Neuronal stem cell (in vitro differentiated cells): ENCODE results near the gene DNASE1L3.

ENCODE experiments used
- DNase-seq: peaks from one replicate; pipeline ENCODE4 v3.0.0-alpha.2; 2013; ENCODE audit warnings: low spot score
- H2AFZ ChIP-seq: one replicate; pipeline ENCODE4 v1.6.1; 2013; ENCODE audit warnings: mild to moderate bottlenecking, low read length, inconsistent platforms
- H2AK5ac ChIP-seq: 2 replicates; pipeline ENCODE4 v1.6.1; 2013; ENCODE audit warnings: low read depth, mild to moderate bottlenecking, inconsistent platforms, low read length, moderate library complexity, mixed read lengths
- H2BK120ac ChIP-seq: 2 replicates; pipeline ENCODE4 v1.6.1; 2013; ENCODE audit warnings: low read depth, mild to moderate bottlenecking, inconsistent platforms, low read length, moderate library complexity, mixed read lengths
- H2BK12ac ChIP-seq: one replicate; pipeline ENCODE4 v1.6.1; 2013; ENCODE audit warnings: low read length, inconsistent platforms
- H2BK15ac ChIP-seq: 2 replicates; pipeline ENCODE4 v1.6.1; 2013; ENCODE audit warnings: mild to moderate bottlenecking, low read length, inconsistent platforms, mixed read lengths
- H2BK5ac ChIP-seq: one replicate; pipeline ENCODE4 v1.6.1; 2013; ENCODE audit warnings: inconsistent platforms, mild to moderate bottlenecking, low read length, moderate library complexity
- H3K14ac ChIP-seq: one replicate; pipeline ENCODE4 v1.6.1; 2013; ENCODE audit warnings: low read length, inconsistent platforms
- H3K18ac ChIP-seq: 2 replicates; pipeline ENCODE4 v1.6.1; 2013; ENCODE audit warnings: low read length, inconsistent platforms
- H3K23ac ChIP-seq: 2 replicates; pipeline ENCODE4 v1.6.1; 2013; ENCODE audit warnings: low read depth, mild to moderate bottlenecking, mixed read lengths, low read length, inconsistent platforms; ENCODE audit not compliant: poor library complexity
- H3K27ac ChIP-seq: replicated peaks from 3 replicates; pipeline ENCODE4 v1.5.1; 2013; ENCODE audit warnings: low read length, inconsistent platforms
- H3K27me3 ChIP-seq, 3 experiments: 2 replicates each; pipeline ENCODE4 v1.6.1; 2013; ENCODE audit warnings: low read length in 3 of 3, mild to moderate bottlenecking in 2 of 3, inconsistent platforms in 1 of 3, low read depth in 1 of 3, mixed read lengths in 1 of 3, moderate library complexity in 1 of 3; ENCODE audit not compliant: control insufficient read depth in 3 of 3, insufficient read depth in 3 of 3
- H3K36me3 ChIP-seq, 2 donors: replicated peaks in 1 of 2; 2 replicates each; pipeline ENCODE4 v1.6.1; 2013; ENCODE audit warnings: low read length in 2 of 2; ENCODE audit not compliant: control insufficient read depth in 2 of 2, insufficient read depth in 2 of 2
- H3K4ac ChIP-seq: 2 replicates; pipeline ENCODE4 v1.6.1; 2013; ENCODE audit warnings: inconsistent platforms, mild to moderate bottlenecking, low read length, moderate library complexity
- H3K4me1 ChIP-seq, 2 donors: 1 replicate in 1 of 2; 2 replicates in 1 of 2; pipeline ENCODE4 v1.6.1; 2013; ENCODE audit warnings: low read length in 2 of 2, low read depth in 1 of 2; ENCODE audit not compliant: control insufficient read depth in 2 of 2, insufficient read depth in 1 of 2
- H3K4me2 ChIP-seq: one replicate; pipeline ENCODE4 v1.6.1; 2013; ENCODE audit warnings: mild to moderate bottlenecking, low read length, inconsistent platforms; ENCODE audit not compliant: insufficient read depth, poor library complexity, severe bottlenecking
- H3K4me3 ChIP-seq, 2 donors: 2 replicates each; pipeline ENCODE4 v1.5.1; 2013; ENCODE audit warnings: low read length in 2 of 2, mild to moderate bottlenecking in 2 of 2, inconsistent platforms in 1 of 2, moderate library complexity in 1 of 2
- H3K79me1 ChIP-seq: one replicate; pipeline ENCODE4 v1.6.1; 2013; ENCODE audit warnings: low read depth, mild to moderate bottlenecking, inconsistent platforms, low read length, moderate library complexity
- H3K9ac ChIP-seq: one replicate; pipeline ENCODE4 v1.6.1; 2013; ENCODE audit warnings: mild to moderate bottlenecking, low read depth, low read length, inconsistent platforms; ENCODE audit not compliant: poor library complexity
- H3K9me3 ChIP-seq, 2 donors: replicated peaks in 1 of 2; 2 replicates each; pipeline versions ENCODE3 to v1.6.1; 2013; ENCODE audit warnings: low read length in 2 of 2, mild to moderate bottlenecking in 2 of 2, inconsistent platforms in 1 of 2, low read depth in 1 of 2, mixed read lengths in 1 of 2, moderate library complexity in 1 of 2; ENCODE audit not compliant: control insufficient read depth in 2 of 2, insufficient read depth in 1 of 2
- H4K8ac ChIP-seq: one replicate; pipeline ENCODE4 v1.6.1; 2013; ENCODE audit warnings: low read depth, mild to moderate bottlenecking, inconsistent platforms, low read length, moderate library complexity
- H4K91ac ChIP-seq: one replicate; pipeline ENCODE4 v1.6.1; 2013; ENCODE audit warnings: low read length, low read depth, mild to moderate bottlenecking, inconsistent platforms; ENCODE audit not compliant: poor library complexity
- WGBS, 2 donors: extraction: QIAGEN DNeasy Blood & Tissue Kit; methylation state at CpG; one replicate each; pipeline ENCODE4 v1.1.7; 2013; ENCODE audit warnings: missing lambda C conversion rate in 2 of 2, mixed read lengths in 1 of 2; ENCODE audit not compliant: insufficient read length in 2 of 2, insufficient replicate concordance in 1 of 2; ENCODE audit errors: extremely low coverage in 2 of 2; 5-methylcytosine and 5-hydroxymethylcytosine counted together

Gene DNASE1L3

DNA sequence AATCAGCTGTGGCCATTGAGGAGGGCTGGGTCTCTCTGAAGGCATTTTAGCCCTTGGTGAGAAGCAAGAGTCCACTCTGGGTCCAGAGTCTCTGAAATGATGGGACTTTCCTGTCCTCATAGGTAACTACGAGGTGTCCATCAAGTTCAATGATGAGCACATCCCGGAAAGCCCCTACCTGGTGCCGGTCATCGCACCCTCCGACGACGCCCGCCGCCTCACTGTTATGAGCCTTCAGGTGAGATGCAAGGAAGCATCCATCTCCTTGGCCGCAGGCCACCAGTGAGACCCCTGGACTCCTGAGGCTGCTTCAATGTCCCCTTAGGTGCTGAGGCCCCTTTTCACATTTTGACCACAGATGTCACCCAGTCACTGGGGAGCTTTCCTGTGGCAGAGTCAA is 54.9 kb downstream of the DNASE1L3 start:
- peaks cover 0 to 9% of the 10 kb centered on the region in 2 donors for H3K4me1 ChIP-seq
- H4K8ac ChIP-seq: no peak overlapping the region
- no peaks in the 10 kb centered on the region for H3K9me3 ChIP-seq
- H2BK15ac ChIP-seq: no peak overlapping the region
- no CpG with 5 or more reads among the region's 10 CpGs for WGBS, 2 donors
- H3K4ac ChIP-seq: no peak overlapping the region
- peak overlapping the region; percentile 40 for H3K23ac ChIP-seq
- H2AFZ ChIP-seq: no peak overlapping the region
- H2BK5ac ChIP-seq: no peak overlapping the region
- no peak overlapping the region for H2BK12ac ChIP-seq
- no peak overlapping the region for H4K91ac ChIP-seq
- H2AK5ac ChIP-seq: no peak overlapping the region
- no peaks in the 10 kb centered on the region for H3K79me1 ChIP-seq
- DNase-seq: no peak
- H3K9ac ChIP-seq: no peak overlapping the region
- H2BK120ac ChIP-seq: no peak overlapping the region
- H3K27me3 ChIP-seq: no peaks in the 10 kb centered on the region
- peaks cover 13 to 30% of the 10 kb centered on the region in 2 donors for H3K36me3 ChIP-seq
- no peak overlapping the region for H3K4me2 ChIP-seq
- no peak overlapping the region for H3K14ac ChIP-seq
- H3K18ac ChIP-seq: no peak overlapping the region
- no peak overlapping the region for H3K4me3 ChIP-seq
- no peak overlapping the region for H3K27ac ChIP-seq

DNA sequence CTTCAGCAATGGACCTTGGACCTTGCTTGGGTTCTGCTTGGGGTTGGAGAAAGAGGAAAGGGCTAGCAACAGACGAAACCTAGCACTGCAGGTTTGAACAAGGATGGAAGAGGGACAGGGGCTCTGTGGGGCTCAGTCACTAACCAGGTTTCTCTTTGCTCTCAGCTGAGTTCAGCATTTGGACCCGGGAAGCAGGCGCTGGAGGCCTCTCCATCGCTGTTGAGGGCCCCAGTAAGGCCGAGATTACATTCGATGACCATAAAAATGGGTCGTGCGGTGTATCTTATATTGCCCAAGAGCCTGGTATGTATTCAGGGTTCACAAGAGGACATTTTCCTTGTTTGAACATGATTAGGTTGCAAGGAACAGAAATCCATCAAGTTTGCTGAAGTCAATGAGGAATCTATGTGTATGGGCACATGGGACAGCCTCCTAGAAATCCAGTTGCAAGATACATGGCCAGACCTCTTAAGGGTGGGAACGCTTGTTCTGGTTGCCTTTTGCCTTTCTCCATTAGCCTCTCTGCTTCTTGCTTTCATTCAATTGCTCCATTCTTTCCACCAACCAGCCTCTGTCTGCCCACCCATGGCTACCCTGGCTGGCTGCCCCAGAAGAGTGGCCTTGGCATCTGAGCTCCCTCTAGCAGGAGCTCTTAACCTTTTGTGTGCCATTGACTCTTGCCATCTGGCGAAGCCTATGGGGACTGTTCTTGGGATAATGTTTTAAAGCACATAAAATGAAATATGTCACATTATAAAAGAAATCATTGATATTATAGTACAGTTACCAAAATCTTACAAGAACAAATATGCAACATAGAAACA is 55.9 kb downstream of the DNASE1L3 start:
- Histone ChIP-seq H2BK15ac (no peak overlapping the region), H3K4me1 (peaks cover 0 to 9% of the 10 kb centered on the region in 2 donors), H3K27me3 (no peaks in the 10 kb centered on the region), H3K9ac (no peak overlapping the region), H2AFZ (no peak overlapping the region), H3K14ac (no peak overlapping the region), H2BK5ac (no peak overlapping the region), H2BK120ac (no peak overlapping the region), H3K9me3 (no peaks in the 10 kb centered on the region), H3K4me2 (no peak overlapping the region), H3K27ac (no peak overlapping the region), H4K91ac (no peak overlapping the region), H4K8ac (no peak overlapping the region), H2BK12ac (no peak overlapping the region), H3K4ac (no peak overlapping the region), H2AK5ac (no peak overlapping the region), H3K4me3 (no peak overlapping the region), H3K79me1 (no peaks in the 10 kb centered on the region), H3K36me3 (peaks cover 13 to 35% of the 10 kb centered on the region in 2 donors), H3K23ac (no peak overlapping the region), H3K18ac (no peak overlapping the region)
- no peak for DNase-seq
- WGBS, 2 donors: no CpG with 5 or more reads among the region's 10 CpGs

- H3K23ac ChIP-seq: peak overlapping the region; percentile 90
Measured at GRCh38 chr3:58153371-58153770, 57.4 kb downstream of the DNASE1L3 start.

DNA sequence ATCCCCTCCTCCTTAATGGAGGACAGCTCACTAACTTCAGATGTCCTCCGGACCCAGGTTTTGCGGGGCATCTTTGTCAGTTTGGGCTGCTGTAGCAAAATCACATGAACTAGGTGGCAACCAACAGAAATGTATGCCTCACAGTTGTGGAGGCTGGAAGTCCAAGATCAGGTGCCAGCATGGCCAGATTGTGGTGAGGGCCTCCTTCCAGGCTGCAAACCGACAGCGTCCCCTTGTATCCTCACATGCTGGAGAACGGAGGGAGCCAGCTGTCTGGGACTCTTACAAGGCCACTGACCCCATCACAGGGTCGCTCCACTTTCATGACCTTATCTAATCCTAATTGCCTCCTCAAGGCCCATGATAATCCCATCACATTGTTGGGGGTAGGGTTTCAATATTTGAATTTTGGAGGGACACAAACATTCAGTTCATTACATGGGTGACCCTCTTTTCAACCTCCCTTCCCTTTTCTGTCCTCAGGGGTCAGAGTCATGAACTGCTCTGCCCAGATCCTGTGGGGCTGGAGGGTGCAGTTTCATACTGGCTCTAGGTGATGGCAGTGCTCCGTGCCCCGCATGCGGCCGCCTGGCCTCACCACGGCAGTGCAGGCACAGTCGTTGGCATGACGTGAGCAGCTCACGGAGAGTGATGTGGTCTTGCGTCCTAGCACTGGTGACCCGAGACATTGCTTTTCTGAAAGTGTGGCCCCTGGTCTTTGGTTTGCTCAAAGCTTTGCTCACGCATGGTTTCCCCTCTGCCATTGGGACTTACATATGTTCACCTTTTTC is 58.4 kb downstream of the DNASE1L3 start:
- Histone ChIP-seq H3K4ac (no peak overlapping the region), H3K4me1 (peaks cover 0 to 3% of the 10 kb centered on the region in 2 donors), H2BK120ac (no peak overlapping the region), H3K4me2 (no peak overlapping the region), H3K36me3 (peaks cover 28 to 58% of the 10 kb centered on the region in 2 donors), H3K9me3 (no peaks in the 10 kb centered on the region), H2AFZ (no peak overlapping the region), H3K18ac (no peak overlapping the region), H3K79me1 (no peaks in the 10 kb centered on the region), H2BK12ac (no peak overlapping the region), H3K27ac (no peak overlapping the region), H4K91ac (no peak overlapping the region), H2BK15ac (no peak overlapping the region), H3K27me3 (no peaks in the 10 kb centered on the region), H3K14ac (no peak overlapping the region), H2AK5ac (no peak overlapping the region), H2BK5ac (no peak overlapping the region), H3K9ac (peak overlapping the region; percentile 32), H3K4me3 (no peak overlapping the region), H4K8ac (no peak overlapping the region), H3K23ac (no peak overlapping the region)
- WGBS, 2 donors: no CpG with 5 or more reads among the region's 17 CpGs
- no peak for DNase-seq

More at GRCh38 chr3:58153371-58153770, 57.4 kb downstream of the DNASE1L3 start:
- H3K4me1 ChIP-seq: peaks cover 0 to 9% of the 10 kb centered on the region in 2 donors
- no peak overlapping the region for H3K18ac ChIP-seq
- no peak overlapping the region for H2BK5ac ChIP-seq
- no peak overlapping the region for H2BK15ac ChIP-seq
- no CpG with 5 or more reads among the region's 16 CpGs for WGBS, 2 donors
- H3K27ac ChIP-seq: no peak overlapping the region
- H3K36me3 ChIP-seq: peaks cover 23 to 50% of the 10 kb centered on the region in 2 donors
- no peak overlapping the region for H4K8ac ChIP-seq
- DNase-seq: no peak
- no peak overlapping the region for H3K4ac ChIP-seq
- no peak overlapping the region for H3K4me2 ChIP-seq
- H3K27me3 ChIP-seq: no peaks in the 10 kb centered on the region
- no peak overlapping the region for H2BK120ac ChIP-seq
- H4K91ac ChIP-seq: no peak overlapping the region
- H3K9me3 ChIP-seq: no peaks in the 10 kb centered on the region
- H3K79me1 ChIP-seq: no peaks in the 10 kb centered on the region
- H2BK12ac ChIP-seq: no peak overlapping the region
- no peak overlapping the region for H3K9ac ChIP-seq
- no peak overlapping the region for H2AFZ ChIP-seq
- H2AK5ac ChIP-seq: no peak overlapping the region
- no peak overlapping the region for H3K4me3 ChIP-seq
- no peak overlapping the region for H3K14ac ChIP-seq
